ENCODE measurements around the gene PRODH2.

- TF ChIP-seq CTCF (IDR thresholded peaks at IDR 0.05) (no peak), POLR2A (IDR thresholded peaks at IDR 0.05) (no peak)
Observed at GRCh38 chr19:35818445-35818844, 5.8 kb upstream of the PRODH2 start.

Data from suprapubic skin (tissue), 3 donors.